Colon (tissue), 2 donors: ENCODE results near the gene CCDC148.

Experiments
- FAIRE-seq: peaks from 2 replicates; lab custom pipeline; 2012; peaks lifted over from hg19 to GRCh38; lab: Jason Lieb, UNC
- donor health status: control.
- donor health status: control.

CCDC148 gene

GRCh38 chr2:158154596-158154995 lies 302.0 kb downstream of the CCDC148 start:
- no peak for FAIRE-seq

GRCh38 chr2:158153270-158154015 lies 303.1 kb downstream of the CCDC148 start:
- FAIRE-seq: no peak

DNA sequence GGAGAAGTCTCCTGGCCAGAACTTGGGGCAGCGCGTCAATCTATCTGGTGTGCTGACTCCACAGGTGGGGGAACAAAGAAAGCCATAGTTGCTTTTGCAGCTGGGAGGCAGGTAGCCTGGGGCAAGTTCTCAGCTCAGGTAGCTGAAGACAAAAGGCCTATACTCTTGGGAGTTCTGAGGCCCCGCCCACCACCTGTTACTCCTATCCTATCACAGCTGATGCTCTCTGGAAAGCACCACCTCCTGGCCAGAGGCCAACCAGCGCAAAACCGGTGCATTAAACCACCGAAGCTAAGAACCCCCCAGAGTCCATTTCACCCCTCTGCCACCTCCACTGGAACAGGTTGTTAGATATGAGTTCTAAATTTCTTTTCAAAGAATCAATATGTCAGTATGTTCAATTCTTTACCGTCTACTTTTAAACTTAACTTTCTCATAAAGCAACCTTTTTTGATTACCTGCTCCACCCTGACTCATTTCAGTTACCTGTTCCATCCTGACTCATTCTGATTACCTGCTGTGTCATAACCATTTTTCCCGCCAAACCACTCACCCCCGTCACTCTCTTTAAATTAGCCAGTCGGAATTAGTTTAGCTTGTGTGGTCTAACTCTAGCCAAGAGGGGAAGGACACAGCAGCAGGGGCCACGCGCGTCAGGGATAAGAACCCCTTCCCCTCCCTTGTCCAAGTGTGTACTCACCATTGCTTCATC lies 311.5 kb downstream of the CCDC148 start:
- no peak for FAIRE-seq

DNA sequence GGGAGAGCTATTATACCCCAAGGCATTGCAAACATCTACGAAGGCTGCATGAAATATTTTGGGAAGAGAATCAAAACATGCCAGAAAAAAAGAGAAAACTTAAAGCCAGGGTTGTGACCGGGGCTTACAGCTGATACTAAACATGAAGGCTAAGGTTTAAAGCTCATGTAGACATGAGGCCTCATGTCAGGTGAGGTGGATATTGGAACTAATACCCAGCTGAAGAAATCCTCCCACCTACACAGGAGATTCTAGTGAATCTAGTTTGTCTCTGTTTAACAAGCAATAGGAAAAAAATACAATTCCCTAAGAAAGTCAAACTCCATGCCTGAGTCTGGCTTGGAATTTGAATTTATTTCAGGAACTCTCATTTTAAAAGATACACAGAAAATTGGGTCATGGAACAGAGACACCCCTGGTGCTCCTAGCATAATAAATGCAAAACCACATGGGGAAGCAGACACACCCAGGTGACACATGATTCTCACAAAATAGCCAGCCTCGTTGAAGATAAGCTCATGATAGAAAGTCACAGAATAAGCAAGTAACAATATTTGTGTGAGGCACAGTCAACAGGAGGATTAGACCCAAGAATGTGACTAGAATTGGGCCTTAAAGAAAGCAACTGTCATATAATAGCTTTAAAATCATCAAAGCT lies 312.7 kb downstream of the CCDC148 start:
- FAIRE-seq: no peak

DNA sequence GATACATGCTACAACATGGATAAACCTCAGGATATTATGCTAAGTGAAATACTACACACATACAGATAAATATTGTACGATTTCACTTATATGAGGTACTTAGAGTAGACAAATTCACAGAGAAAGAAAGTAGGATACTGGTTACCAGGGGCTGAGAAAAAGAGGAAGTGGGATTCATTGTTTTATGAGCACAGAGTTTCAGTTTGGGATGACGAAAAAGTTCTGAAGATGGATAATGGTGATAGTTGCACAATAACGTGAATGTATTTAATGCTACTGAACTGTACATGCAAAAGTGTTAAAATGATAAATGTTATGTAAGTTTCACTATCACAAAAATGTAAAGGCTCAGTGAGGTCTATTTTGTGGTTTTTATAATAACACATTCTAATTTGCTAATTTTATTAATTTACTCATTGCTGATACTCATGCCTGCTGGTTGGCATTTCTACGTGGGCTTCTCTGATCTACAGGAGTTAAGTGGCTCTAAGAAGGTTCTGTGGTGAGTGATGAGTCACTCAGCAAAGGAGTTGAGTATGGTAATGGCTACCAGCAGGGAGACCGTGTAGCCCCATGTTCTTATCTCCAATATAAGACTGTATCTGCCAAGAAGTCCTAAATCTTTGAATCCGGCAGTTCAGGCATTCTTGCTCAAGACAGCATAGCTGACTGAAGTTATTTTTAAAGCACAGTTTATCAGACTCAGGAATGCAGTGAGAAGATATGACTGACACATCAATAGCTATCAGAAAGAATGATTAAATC lies 313.8 kb downstream of the CCDC148 start:
- FAIRE-seq: no peak

DNA sequence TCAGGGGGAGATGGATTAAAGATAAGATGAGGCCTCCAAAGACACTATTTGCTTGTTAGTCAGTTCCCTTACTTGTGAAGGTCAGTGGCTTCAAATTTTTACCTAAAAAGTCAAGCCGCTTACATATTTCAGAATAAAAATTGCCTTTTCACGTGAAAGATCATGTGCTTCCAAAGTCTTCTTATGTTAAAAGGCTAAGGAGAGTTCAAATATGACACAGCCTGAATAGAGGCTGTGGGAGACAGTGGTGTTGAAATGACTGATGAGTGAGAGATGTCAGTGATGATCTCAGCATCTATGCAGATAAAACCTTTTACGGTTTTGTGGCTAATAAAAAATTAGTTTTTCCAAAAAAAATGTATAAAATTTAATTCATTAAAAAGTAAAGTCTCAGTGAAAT lies 314.4 kb downstream of the CCDC148 start:
- FAIRE-seq: no peak

GRCh38 chr2:158140201-158140600 lies 316.4 kb downstream of the CCDC148 start:
- no peak for FAIRE-seq

DNA sequence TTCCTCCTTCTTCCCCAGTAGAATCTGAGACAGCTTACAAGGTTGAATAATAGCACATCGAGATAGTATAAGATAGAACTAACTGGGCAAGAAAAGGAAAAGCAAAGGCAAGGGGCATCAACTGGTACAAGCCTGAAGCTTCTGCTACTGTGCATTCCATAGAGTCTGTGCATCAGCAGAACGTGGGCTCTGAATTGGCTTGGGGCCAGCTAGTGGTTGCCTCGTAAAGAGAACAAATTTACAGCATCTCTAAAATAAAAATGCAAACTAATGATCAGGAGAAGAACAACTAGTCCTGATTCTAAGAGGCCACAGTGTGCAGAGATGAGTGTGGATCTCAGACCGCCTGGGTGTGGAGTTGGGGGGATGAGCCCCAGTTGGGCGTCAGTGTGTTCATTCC lies 318.3 kb downstream of the CCDC148 start:
- no peak for FAIRE-seq

DNA sequence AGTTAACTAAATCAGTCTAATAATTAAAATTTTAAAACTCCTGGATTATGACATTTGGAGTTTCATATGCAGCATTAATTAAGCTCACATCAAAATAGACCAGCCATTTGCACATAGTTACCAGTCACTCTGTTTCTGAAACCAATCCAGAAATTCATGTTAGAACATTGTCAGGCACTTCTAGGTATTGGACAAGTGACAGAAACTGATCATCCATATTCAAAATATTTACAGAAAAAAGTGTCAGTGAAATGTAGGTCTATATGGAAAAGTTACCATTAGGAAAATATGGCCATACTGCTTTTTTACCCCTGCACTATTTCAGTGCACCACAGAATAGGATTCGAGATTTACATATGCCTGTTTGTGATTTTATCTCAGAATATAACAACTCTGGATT lies 321.5 kb downstream of the CCDC148 start:
- FAIRE-seq: no peak

- FAIRE-seq: no peak
Observed at GRCh38 chr2:158134655-158135054, 321.9 kb downstream of the CCDC148 start.

GRCh38 chr2:158134055-158134454 lies 322.5 kb downstream of the CCDC148 start:
- FAIRE-seq: no peak

- no peak for FAIRE-seq
Observed at GRCh38 chr2:158131919-158132566, 324.5 kb downstream of the CCDC148 start.

GRCh38 chr2:158131483-158131912 lies 325.1 kb downstream of the CCDC148 start:
- no peak for FAIRE-seq

GRCh38 chr2:158130832-158131473 lies 325.6 kb downstream of the CCDC148 start:
- FAIRE-seq: no peak

DNA sequence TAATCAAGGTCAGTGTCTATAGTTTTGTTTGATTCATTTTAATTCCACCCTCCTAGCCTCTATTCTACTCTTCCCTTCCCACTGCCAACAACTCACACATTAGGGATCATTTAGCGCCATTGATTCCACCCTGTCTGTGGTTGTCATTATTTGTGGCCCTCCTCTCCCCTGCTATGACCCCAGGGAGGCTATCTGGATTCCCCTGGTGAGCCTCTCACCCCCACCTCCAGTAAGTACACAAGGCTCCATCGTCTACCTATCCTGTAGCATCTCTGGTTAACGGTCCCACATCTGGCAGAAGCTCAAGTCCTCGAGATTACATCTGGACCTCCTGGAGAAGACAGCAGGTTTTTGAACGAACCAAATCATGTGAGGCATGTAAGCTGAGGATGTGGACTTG lies 327.5 kb downstream of the CCDC148 start:
- FAIRE-seq: no peak

- no peak for FAIRE-seq
Observed at GRCh38 chr2:158128168-158128973, 328.2 kb downstream of the CCDC148 start.

DNA sequence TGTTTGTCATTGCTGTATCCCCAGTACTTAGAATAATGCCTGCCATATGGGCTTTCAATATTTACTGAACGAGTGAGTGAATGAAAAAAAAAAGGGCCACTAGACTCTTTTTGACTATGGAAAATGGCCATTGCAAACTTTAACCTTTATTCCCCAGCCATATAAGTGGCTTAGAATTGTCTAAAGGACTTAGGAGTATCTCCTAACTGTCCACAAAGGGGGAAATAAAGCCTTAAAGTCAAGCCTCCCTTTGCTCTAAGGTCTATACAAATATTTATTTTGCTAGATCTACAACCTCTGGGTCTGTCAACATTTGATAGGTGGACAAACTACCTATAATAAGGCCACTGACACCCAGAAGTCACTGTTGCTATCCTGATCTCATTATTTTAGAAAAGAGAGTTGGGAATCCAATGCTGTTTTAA lies 329.2 kb downstream of the CCDC148 start:
- no peak for FAIRE-seq

DNA sequence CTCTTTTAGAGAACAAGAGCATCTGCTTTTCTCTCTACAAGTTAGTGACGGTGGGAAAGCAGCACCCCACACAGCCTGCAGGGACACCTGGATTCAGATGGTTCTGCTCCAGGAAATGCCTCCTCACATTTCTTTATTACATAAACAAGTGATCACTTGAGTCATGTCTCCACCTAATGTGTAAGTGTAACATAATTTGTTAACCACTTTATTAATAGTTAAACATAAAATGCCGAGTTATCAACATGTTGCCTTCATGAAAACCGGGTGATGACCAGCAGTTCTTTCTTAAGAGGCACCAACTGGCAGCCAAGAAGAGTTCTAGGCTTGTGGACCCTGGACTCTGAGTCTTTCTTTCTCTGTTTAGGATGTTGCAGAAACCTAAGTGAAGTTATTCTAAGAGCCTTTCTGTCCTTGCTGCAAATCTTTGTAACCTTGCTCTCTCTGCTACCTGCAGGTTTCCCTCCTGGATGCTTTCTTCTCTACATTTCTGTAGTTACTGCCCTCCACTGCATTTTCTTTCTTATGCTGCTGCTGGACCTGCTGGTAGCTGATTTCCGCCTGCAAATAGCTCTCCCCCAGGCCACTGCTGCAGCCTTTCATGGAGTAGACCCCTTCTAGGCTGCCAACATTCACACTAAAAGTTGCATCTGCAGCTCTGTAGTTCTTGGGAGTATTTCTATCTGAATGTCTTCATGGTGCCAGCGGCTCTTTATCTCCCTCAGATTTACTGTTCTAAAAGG lies 330.6 kb downstream of the CCDC148 start:
- FAIRE-seq: no peak

GRCh38 chr2:158124896-158125295 lies 331.7 kb downstream of the CCDC148 start:
- no peak for FAIRE-seq
